Measurements from ENCODE around the gene DUSP3. TPM values are rescaled to one million over a fixed set of nuclear protein-coding genes. Genes with fewer than 3 reads are reported as not detected.
A peak's percentile ranks its signal among the peaks of the same experiment; 100 is the strongest.

The DUSP3 gene
- total RNA-seq (10 to 100 TPM; 14.0 to 14.4 TPM), polyA plus RNA-seq (7.7 TPM)

DNA sequence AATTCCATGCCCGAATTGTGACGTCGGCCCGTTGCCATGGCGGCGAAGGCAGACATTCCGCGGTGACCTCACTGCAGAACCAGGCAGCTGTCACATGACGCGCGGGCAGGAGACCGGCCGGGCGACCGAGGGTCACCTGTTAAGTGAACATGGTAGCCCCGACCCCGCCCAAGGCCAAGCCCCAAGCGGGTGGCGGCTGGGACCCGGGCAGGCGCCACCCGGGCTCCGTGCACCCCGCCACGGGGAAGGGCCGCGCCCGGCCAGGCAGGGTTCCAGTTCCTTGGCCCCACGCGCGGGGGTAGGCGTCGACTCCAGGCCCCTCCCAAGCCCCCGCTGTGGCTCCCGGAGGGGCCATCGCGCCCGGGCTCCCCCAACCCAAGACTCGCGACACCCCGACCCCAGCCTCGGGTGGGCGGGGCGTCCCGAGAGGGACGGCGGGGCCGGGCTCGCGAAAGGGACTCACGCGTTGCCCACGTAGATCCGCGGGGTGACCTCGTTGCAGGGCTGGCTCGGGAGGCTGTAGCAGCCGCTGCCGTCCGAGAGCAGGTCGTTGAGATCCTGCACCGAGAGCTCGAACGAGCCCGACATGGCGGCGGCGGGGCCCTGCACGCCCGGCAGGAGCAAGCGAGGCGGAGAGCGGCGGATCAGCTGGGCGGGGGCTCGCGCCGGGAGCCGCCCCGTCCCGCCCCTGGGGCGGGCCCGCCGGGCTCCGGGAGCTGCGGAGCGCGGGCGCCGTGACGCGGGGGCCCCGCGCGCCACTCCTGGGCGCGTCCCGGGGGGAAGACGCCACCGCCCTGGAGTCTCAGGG, at the start of gene DUSP3:
DUSP3 (minus strand) TSS at position 641 of the 808 bp plus-strand sequence; CDS start at position 588, 53 bp downstream.
- H3K27me3 ChIP-seq (ENCODE audit: insufficient read depth, low read length, poor library complexity, severe bottlenecking): peaks cover 19% of the 10 kb centered on the region
- peaks cover 7% of the 10 kb centered on the region for H3K4me1 ChIP-seq (ENCODE audit: insufficient read depth, low read length)
- H3K36me3 ChIP-seq (ENCODE audit: insufficient read depth, low read length): no peaks in the 10 kb centered on the region
- peak within 1 kb of the TSS; percentile 70 for H3K27ac ChIP-seq (ENCODE audit: low read depth, low read length)
- Mint-ChIP-seq H3K36me3 (peaks cover 0 to 10% (median 0%) of the 10 kb centered on the region in 3 donors), H3K4me1 (peaks cover 8 to 18% (median 12%) of the 10 kb centered on the region in 3 donors), H3K27me3 (peaks cover 4 to 27% of the 10 kb centered on the region in 2 donors), H3K4me3 (peak within 1 kb of the TSS; percentile 79 to 89 (median 85)), H3K9me3 (no peaks in the 10 kb centered on the region), H3K27ac (peak within 1 kb of the TSS; percentile 67 to 92 (median 82))
- ChIA-PET CTCF (interaction anchor here (0.7 to 1.1 kb wide), 2 partner anchors 13 to 15 kb away, joined by 3 to 4 read pairs; no protein-coding TSS in a partner anchor), POLR2A (no interaction called here)
- DNase-seq: peak; percentile 61 to 79 (median 71)
- H3K4me3 ChIP-seq (ENCODE audit: low read length): peak within 1 kb of the TSS; percentile 85
- no peaks in the 10 kb centered on the region for H3K9me3 ChIP-seq (ENCODE audit: low read length)

DNA sequence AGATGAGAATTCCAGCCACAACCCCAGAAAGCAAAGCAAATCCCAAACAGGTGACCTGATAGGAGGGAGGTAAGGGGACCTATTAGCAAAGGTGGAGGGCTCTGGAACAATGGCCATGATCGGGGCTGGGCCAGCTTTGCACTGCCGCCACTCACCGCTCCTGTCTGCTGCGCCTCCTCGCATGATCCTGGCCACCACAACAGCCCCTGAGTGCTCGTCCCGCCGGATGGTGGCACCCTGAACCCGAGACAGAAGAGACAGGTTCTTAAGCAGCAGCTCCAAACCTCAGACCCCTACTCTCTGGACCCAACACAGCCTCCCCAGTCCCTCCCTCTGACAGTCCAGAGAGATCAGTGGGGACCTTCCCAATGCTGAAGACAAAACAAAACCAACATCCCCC, 48.8 kb upstream of the DUSP3 start:
- no peaks in the 10 kb centered on the region for H3K27me3 ChIP-seq (ENCODE audit: insufficient read depth, low read length, poor library complexity, severe bottlenecking)
- Mint-ChIP-seq H3K27ac (no peak overlapping the region), H3K9me3 (no peaks in the 10 kb centered on the region), H3K4me3 (no peak overlapping the region), H3K27me3 (peaks cover 5 to 16% of the 10 kb centered on the region in 2 donors), H3K36me3 (no peaks in the 10 kb centered on the region), H3K4me1 (peaks cover 0 to 14% (median 5%) of the 10 kb centered on the region in 3 donors)
- no peaks in the 10 kb centered on the region for H3K4me1 ChIP-seq (ENCODE audit: insufficient read depth, low read length)
- POLR2A ChIA-PET: no interaction called here
- H3K4me3 ChIP-seq (ENCODE audit: low read length): no peak overlapping the region
- H3K36me3 ChIP-seq (ENCODE audit: insufficient read depth, low read length): no peaks in the 10 kb centered on the region
- H3K27ac ChIP-seq (ENCODE audit: low read depth, low read length): no peak overlapping the region
- DNase-seq: no peak
- CTCF ChIA-PET: interaction anchor here (1.2 kb wide), 1 partner anchor 18 kb away, joined by 5 read pairs; no protein-coding TSS in a partner anchor
- no peaks in the 10 kb centered on the region for H3K9me3 ChIP-seq (ENCODE audit: low read length)

DNA sequence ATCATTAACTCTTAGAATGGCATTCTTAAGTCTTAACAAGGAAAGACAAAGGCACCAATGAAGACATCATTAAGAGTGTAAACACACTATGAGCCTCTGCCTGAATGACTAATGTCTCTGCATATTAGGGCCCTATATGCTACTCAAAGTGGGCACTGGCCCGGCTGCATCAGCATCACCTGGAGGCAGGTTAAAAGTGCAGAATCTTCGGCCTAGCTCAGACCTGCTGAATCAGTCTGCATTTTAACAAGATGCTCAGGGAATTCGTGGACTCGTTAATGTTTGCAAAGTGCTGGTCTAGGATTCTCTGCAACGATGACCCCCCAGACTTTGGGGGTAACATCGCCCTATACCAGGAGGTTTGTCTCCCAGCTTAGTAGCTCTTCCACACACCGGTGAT, 47.4 kb upstream of the DUSP3 start:
- POLR2A ChIA-PET: no interaction called here
- Histone ChIP-seq H3K4me3 (ENCODE audit: low read length) (no peak overlapping the region), H3K4me1 (ENCODE audit: insufficient read depth, low read length) (no peaks in the 10 kb centered on the region), H3K9me3 (ENCODE audit: low read length) (no peaks in the 10 kb centered on the region), H3K27me3 (ENCODE audit: insufficient read depth, low read length, poor library complexity, severe bottlenecking) (no peaks in the 10 kb centered on the region), H3K27ac (ENCODE audit: low read depth, low read length) (no peak overlapping the region), H3K36me3 (ENCODE audit: insufficient read depth, low read length) (no peaks in the 10 kb centered on the region)
- H3K36me3 Mint-ChIP-seq: no peaks in the 10 kb centered on the region
- DNase-seq: no peak
- CTCF ChIA-PET: interaction anchor here (0.9 to 1.1 kb wide), 2 partner anchors 20 to 21 kb away, joined by 3 read pairs; partner anchors contain the start of gene CD300LG
- no peaks in the 10 kb centered on the region for H3K9me3 Mint-ChIP-seq
- H3K4me1 Mint-ChIP-seq: peaks cover 0 to 3% (median 0%) of the 10 kb centered on the region in 3 donors
- no peak overlapping the region for H3K4me3 Mint-ChIP-seq
- H3K27ac Mint-ChIP-seq: no peak overlapping the region
- peaks cover 0 to 5% of the 10 kb centered on the region in 2 donors for H3K27me3 Mint-ChIP-seq

DNA sequence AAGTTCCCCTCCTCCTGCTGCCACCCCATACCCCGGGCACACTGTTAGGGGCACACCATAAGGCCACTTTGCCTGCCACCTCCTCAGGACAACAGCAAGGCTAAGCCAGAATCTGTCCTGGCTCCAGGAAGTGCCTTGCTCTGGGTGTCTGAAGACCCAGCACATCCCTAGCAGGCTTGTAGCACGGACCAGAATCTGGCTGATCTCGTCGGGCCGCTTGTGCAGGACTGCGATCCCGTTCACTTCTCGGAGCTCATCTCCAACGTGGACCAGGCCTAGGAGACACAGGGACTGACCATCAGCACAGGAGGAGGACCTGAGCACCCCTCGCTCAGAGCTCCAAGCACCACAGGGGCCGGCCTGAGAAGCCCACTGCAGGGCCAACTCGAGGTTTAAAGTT, 46.8 kb upstream of the DUSP3 start:
- Histone ChIP-seq H3K27ac (ENCODE audit: low read depth, low read length) (no peak overlapping the region), H3K36me3 (ENCODE audit: insufficient read depth, low read length) (no peaks in the 10 kb centered on the region), H3K9me3 (ENCODE audit: low read length) (no peaks in the 10 kb centered on the region), H3K4me1 (ENCODE audit: insufficient read depth, low read length) (no peaks in the 10 kb centered on the region), H3K27me3 (ENCODE audit: insufficient read depth, low read length, poor library complexity, severe bottlenecking) (no peaks in the 10 kb centered on the region), H3K4me3 (ENCODE audit: low read length) (no peak overlapping the region)
- H3K4me1 Mint-ChIP-seq: no peaks in the 10 kb centered on the region
- H3K9me3 Mint-ChIP-seq: no peaks in the 10 kb centered on the region
- ChIA-PET CTCF (interaction anchor here (1.1 kb wide), 1 partner anchor 21 kb away, joined by 3 read pairs; the partner anchor contains the start of gene CD300LG), POLR2A (no interaction called here)
- H3K27ac Mint-ChIP-seq: no peak overlapping the region
- no peak for DNase-seq
- no peaks in the 10 kb centered on the region for H3K36me3 Mint-ChIP-seq
- H3K27me3 Mint-ChIP-seq: no peaks in the 10 kb centered on the region
- no peak overlapping the region for H3K4me3 Mint-ChIP-seq

DNA sequence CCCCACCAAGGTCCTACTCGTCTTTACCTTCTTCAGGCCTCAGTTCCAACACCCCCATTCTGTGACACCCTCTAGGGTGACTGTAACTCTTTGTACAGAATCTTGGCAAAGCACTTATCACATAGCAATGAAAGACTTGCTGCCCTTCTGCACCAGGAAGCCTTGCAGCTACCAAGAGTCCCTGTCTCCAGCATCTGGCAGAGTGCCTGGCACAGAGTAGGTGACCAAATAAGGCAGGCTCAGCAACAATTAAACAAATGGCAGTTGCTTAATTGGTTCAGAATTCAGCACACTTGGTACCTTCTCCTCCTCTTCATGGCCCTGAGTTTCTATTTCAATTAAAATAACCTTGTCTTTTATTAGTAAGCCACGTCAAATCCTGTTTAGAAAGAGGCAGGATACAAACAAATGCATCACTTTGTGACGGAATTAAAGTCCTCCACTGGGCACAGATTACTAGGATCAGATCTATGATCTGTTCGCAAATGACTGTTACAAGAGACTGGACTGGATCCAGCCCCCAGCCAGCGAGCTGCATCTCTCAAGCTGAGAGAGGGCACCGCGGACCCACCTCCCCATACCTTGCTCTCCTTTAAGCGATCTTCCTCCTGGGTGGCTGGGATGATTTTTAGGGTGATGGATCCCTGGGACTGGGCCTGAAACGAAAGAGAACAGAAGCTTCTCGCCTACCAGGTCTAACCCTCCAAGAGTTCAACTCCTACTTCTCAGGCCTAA, 44.7 kb upstream of the DUSP3 start:
- POLR2A ChIA-PET: no interaction called here
- Histone ChIP-seq H3K27ac (ENCODE audit: low read depth, low read length) (no peak overlapping the region), H3K9me3 (ENCODE audit: low read length) (no peaks in the 10 kb centered on the region), H3K4me3 (ENCODE audit: low read length) (no peak overlapping the region), H3K4me1 (ENCODE audit: insufficient read depth, low read length) (no peaks in the 10 kb centered on the region), H3K36me3 (ENCODE audit: insufficient read depth, low read length) (no peaks in the 10 kb centered on the region), H3K27me3 (ENCODE audit: insufficient read depth, low read length, poor library complexity, severe bottlenecking) (no peaks in the 10 kb centered on the region)
- no peak for DNase-seq
- Mint-ChIP-seq H3K27me3 (no peaks in the 10 kb centered on the region), H3K36me3 (no peaks in the 10 kb centered on the region), H3K27ac (peak overlapping the region in 3 of 8 donors; percentile 22 to 59 (median 54)), H3K4me3 (no peak overlapping the region), H3K4me1 (no peaks in the 10 kb centered on the region), H3K9me3 (no peaks in the 10 kb centered on the region)
- CTCF ChIA-PET: no interaction called here

DNA sequence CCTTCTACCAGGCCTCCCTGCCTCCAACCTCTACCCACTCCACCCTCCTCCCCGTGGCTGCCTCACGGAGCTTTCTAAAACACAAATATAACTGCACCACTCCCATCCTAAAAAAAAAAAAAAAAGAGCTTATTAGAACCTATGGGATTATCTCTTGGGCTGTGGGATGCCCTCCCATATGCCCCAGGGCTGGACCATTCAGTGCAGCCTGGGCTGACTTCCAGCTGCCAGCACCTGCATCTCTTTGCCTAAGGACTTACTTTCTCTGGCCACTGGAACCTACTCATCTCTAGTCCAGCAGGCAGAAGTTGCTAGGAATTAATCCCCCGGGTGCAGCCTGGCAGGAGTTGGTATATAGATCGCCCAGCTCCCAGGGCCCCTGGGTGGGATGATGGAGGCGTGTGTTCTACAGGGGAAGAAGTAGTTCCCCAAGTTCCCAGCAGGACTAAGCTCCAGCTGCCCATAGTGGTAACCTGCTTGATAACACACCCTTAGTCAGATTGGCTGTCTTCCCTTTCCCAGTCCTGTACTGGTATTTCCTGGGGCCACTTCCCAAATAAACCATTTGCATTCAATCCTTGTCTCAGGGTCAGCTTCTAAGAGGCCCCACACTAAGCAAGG, 43.9 kb upstream of the DUSP3 start:
- no peak overlapping the region for H3K27ac ChIP-seq (ENCODE audit: low read depth, low read length)
- peaks cover 0 to 1% of the 10 kb centered on the region in 2 donors for H3K27me3 Mint-ChIP-seq
- no peaks in the 10 kb centered on the region for H3K27me3 ChIP-seq (ENCODE audit: insufficient read depth, low read length, poor library complexity, severe bottlenecking)
- H3K9me3 ChIP-seq (ENCODE audit: low read length): no peaks in the 10 kb centered on the region
- H3K4me3 ChIP-seq (ENCODE audit: low read length): no peak overlapping the region
- H3K4me1 ChIP-seq (ENCODE audit: insufficient read depth, low read length): no peaks in the 10 kb centered on the region
- POLR2A ChIA-PET: no interaction called here
- no peak for DNase-seq
- H3K27ac Mint-ChIP-seq: no peak overlapping the region
- H3K36me3 Mint-ChIP-seq: no peaks in the 10 kb centered on the region
- H3K9me3 Mint-ChIP-seq: no peaks in the 10 kb centered on the region
- H3K36me3 ChIP-seq (ENCODE audit: insufficient read depth, low read length): no peaks in the 10 kb centered on the region
- H3K4me3 Mint-ChIP-seq: no peak overlapping the region
- CTCF ChIA-PET: no interaction called here
- no peaks in the 10 kb centered on the region for H3K4me1 Mint-ChIP-seq

DNA sequence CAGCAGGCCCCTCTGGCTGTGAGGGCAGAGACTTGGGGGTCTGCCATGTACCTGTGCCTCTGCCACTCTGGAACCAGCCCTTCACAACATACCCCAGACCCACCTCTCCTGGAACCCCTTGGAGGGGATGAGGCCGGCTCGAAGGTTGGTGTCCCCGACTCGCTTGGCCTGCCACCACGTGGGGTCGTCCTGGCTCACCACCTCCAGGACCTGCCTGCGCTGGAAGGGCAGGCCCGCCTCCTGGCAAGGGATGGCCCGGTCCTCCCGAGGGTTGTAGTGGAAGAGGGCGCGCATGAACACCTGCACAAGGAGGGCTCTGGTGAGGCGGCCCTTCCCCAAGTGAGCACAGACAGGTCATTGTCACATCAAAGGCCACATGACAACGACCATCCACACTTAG, 42.0 kb upstream of the DUSP3 start:
- H3K27me3 Mint-ChIP-seq: peaks cover 0 to 1% of the 10 kb centered on the region in 2 donors
- H3K4me3 ChIP-seq (ENCODE audit: low read length): no peak overlapping the region

More for the DNA sequence above, 42.0 kb upstream of the DUSP3 start:
- Histone ChIP-seq H3K4me1 (ENCODE audit: insufficient read depth, low read length) (no peaks in the 10 kb centered on the region), H3K27ac (ENCODE audit: low read depth, low read length) (no peak overlapping the region), H3K36me3 (ENCODE audit: insufficient read depth, low read length) (no peaks in the 10 kb centered on the region), H3K9me3 (ENCODE audit: low read length) (no peaks in the 10 kb centered on the region), H3K27me3 (ENCODE audit: insufficient read depth, low read length, poor library complexity, severe bottlenecking) (no peaks in the 10 kb centered on the region)
- DNase-seq: no peak
- H3K4me1 Mint-ChIP-seq: no peaks in the 10 kb centered on the region
- ChIA-PET POLR2A (no interaction called here), CTCF (no interaction called here)
- H3K4me3 Mint-ChIP-seq: no peak overlapping the region
- H3K27ac Mint-ChIP-seq: no peak overlapping the region
- H3K36me3 Mint-ChIP-seq: no peaks in the 10 kb centered on the region
- H3K9me3 Mint-ChIP-seq: no peaks in the 10 kb centered on the region
